ENCODE measurements around the gene GP1BA.

GP1BA gene

GRCh38 chr17:4938688-4939545 is 6.8 kb downstream of the GP1BA start:
- no peak for DNase-seq

GRCh38 chr17:4939546-4939795 is 7.4 kb downstream of the GP1BA start:
- no peak for DNase-seq

GRCh38 chr17:4939796-4940554 is 7.9 kb downstream of the GP1BA start, which contains the start of the genes RNF167 and SLC25A11:
Gene RNF167, plus strand, starts transcription at chr17:4940268. Its CDS starts 642 bp downstream, at chr17:4940910.
Gene SLC25A11, minus strand, starts transcription at chr17:4940046. Its CDS starts 136 bp downstream, at chr17:4939910.
- DNase-seq = peak; percentile 98

GRCh38 chr17:4940555-4941318 is 8.7 kb downstream of the GP1BA start:
- DNase-seq = no peak

GRCh38 chr17:4941319-4941610 is 9.2 kb downstream of the GP1BA start:
- DNase-seq = no peak

DNA sequence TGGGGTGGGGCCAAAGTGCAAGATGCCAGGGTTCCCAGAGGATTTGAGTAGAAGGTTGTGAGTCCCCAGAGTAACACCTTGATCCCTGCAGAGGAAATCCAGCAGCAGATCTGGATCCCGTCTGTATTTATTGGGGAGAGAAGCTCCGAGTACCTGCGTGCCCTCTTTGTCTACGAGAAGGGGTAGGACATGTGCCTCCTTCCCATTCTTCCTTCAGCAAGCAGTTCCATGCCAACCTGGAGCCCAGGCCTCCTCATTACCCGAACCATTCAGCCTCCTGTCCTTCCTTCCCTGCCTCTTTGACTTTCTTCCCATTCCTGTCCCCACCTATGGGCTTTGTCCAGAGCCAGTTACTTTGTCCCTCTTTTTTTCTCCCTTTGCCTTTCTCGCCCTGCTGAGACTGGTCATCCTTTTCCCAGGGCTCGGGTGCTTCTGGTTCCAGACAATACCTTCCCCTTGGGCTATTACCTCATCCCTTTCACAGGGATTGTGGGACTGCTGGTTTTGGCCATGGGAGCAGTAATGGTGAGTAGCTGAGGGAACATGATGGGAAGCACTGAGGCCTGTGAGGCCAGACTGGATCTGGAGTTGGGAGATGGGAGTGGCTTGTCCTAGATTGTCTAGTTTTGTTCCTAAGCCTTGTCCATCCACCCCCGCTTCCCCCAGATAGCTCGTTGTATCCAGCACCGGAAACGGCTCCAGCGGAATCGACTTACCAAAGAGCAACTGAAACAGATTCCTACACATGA is 10.9 kb downstream of the GP1BA start:
- DNase-seq = no peak

- peak; percentile 81 for DNase-seq
Observed at GRCh38 chr17:4944163-4944553, 12.1 kb downstream of the GP1BA start.

- DNase-seq = no peak
Observed at GRCh38 chr17:4944554-4945175, 12.6 kb downstream of the GP1BA start.

DNA sequence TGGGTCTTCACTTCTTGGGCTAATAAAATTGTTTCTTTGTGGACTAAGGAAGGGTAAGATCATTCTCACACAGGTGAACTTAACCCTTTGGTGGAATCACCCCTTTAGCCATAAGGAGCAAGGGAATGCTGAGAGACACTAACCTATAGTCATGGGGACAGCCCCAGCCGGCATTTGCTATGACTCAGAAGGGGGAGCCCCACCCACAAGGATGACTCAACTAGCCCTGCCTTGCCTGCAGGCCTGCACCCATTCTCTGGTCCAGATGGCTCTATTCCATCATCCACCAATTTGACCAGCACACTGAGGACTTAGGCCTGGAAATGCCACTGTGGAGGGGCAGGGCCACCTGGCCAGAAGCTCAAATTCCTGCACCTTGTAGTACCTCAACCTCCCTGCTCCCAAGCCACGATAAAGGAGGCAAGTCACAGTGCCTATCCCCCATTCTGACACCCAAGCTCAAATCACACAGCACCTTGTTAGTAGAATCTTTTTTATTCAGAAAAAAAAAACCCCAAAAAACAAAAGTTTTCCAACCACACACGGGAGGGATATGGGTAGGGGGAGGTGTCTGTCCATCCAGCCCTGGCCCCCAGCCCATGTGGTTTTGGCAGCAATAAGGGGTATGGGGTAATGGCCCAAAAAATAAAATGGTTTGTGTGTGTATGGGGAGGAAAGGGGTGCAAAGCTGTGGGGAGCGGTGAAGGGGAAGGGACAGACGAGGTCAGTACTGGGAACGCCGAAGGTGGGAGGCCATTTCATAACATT is 13.3 kb downstream of the GP1BA start:
- peak; percentile 88 for DNase-seq

GRCh38 chr17:4945944-4946280 is 13.8 kb downstream of the GP1BA start:
- DNase-seq = no peak

- no peak for DNase-seq
Observed at GRCh38 chr17:4946312-4946976, 14.4 kb downstream of the GP1BA start.

DNA sequence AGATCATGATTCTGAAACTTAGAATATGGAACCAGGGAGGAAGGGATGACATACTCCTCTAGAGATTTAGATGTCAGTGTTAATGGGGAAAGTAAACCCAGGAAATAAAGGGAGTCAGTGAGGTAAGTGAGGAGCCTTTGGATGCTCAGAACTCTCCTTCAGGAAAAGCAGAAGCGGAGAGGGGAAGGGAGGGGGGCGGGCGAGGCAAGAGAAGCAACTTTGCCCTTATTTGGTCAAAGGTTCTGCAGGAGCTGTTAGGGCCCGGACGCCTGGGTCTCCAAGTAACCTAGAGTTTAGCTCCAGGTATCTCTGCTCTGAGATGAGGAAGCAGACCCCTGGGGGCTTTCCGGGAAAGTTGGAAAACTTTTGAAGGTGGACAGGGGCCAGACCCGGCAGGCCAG is 14.9 kb downstream of the GP1BA start:
- no peak for DNase-seq

DNA sequence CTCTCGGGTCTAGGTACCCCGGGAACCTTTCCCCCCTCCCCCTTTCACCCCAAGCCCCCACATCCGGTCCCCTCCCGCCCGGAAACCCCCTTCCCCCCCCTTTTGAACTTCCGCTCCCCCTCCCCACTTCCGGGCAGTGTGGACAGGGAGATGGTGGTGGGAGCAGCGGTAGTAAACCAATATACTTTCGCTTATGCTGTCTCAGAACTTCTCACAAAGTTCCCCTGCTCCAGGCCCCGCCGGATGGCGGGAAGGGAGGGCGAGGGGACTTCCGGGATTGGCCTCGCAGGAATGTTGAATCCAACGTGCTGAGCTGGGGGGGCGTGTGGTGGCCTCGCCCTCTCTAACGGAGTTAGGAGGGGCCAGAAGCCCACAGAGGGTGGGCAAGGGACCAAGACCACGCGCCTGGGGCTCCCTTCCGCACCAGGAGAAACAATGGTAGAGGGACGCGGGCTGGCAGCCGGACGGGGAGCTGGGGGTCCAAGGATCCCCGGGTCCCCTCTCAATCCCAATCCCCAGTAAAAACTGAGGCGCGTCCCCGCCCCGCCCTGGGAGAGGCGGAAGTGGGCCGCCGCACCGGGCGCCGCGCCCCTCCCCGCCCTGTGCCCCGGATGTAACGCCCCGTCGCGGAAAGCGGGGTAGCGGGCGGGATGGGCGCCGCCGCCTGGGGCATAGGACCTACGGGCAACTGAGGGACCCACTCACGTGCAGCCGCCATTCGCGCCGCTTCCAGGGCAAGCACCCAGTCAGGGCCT is 15.5 kb downstream of the GP1BA start:
- DNase-seq = peak; percentile 53

DNA sequence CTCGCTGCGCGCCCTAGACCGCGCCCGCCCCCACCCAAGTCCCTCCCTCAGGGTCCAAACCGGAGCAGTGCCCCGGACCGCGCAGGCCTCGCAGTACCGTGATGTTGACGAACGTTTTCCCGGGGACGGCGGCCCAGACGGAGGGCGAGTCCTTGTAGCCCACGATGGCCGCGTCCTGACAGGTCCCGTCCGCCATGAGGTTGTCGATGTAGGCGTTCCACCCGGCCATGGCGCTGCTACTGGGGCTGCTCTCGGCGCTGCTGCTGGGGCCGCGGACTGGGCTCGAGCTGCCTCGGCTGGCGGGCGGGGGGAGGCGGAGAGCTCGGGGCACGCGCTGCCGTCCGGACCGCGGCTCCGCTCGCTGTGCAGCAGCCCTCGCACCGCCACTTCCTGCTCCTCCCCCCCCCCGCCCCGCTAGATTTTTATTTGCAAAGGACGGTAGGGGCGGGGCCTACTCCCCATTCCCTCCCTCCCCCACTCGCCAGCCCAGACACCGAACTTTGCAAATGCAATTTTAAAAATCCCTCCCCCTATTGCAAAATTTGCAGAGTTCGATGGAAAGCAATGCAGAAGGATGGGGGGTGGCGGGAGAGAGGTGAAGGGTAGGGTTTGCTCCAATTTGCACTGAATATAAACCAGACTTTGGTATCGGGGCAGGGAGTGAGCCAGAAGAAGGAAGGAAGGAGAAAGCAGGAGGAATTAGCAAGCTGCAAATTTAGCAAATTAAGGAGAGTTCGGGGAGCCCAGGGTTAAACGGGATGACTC is 16.3 kb downstream of the GP1BA start, which contains the start of gene PFN1:
Gene PFN1 (minus strand): TSS at position 365 of the 765 bp plus-strand sequence. CDS start 136 bp downstream, at position 229.
- DNase-seq = peak; percentile 80

GRCh38 chr17:4948931-4949320 is 16.8 kb downstream of the GP1BA start:
- peak; percentile 89 for DNase-seq

GRCh38 chr17:4949321-4950074 is 17.4 kb downstream of the GP1BA start:
- DNase-seq = peak; percentile 70

DNA sequence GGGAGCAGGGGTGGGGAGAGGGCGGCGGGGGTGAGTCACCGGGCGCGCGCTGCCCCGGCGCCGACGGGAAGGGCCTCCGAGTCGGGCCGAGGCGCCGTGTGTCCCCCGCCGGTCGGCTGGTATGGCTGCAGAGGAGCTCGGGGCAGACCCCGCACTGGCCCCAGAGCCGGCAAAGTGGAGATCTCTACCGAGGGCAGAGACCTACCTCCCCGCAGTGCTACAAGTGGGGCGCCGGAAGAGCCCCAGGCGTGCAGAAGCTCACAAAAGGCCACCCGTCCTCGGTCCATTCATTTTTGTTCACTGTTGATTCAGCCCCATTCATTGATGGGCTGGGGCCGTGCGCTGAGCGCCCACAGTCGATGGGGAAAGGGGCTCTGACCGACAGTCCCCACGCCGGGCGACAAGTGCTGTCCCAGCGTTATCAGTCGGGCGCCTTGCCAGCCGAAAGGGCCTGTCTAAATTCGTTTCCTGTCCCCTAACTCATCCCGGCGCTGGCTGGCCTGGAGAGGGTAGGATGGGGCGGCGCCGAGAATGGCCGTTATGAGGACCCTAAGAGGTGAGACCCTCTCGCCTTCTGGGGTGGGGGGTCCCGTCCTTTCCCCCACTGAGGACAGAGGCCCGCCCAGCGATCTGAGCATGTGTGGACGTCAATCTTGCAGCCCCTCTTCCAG is 18.1 kb downstream of the GP1BA start:
- no peak for DNase-seq

GRCh38 chr17:4950746-4951204 is 18.7 kb downstream of the GP1BA start, which contains the start of gene ENO3:
Gene ENO3, plus strand, starts transcription at chr17:4951119. Its CDS starts 711 bp downstream, at chr17:4951830.
- DNase-seq = no peak

All from NCI-H226 (cell line).